IMR-90 (cell line): ENCODE data around the gene B4GALNT1. TPM values are rescaled to one million over a fixed set of nuclear protein-coding genes. Genes with fewer than 3 reads are reported as not detected.

ENCODE experiments used
- ATAC-seq: fragments of 200-7000 bp; cut with Tn5 transposase; 2 replicates; pipeline ENCODE4 v1.9.1; 2020; ENCODE audit warnings: low read depth, mild to moderate bottlenecking, moderate library complexity
- BruUV-seq: library from RNA; stranded (reverse); fragments of 400-500 nt; replicated peaks from 2 replicates; lab custom pipeline; 2021; lab: Mats Ljungman, UMichigan
- CTCF ChIA-PET: fragments of 300-600 bp; formaldehyde crosslinking; extraction: SDS; loops from one replicate; lab custom pipeline; 2021; ENCODE audit warnings: antibody characterized with exemption; lab: Yijun Ruan, JAX
- POLR2A ChIA-PET: fragments of 300-600 bp; sonication (Branson Sonifier 250); formaldehyde crosslinking; loops from one replicate; lab custom pipeline; 2022; ENCODE audit warnings: antibody characterized with exemption; ENCODE audit not compliant: unreplicated experiment; lab: Charles Lee
- DNase-seq: peaks from one replicate; pipeline ENCODE4 v3.0.0; 2013
- H2AFZ ChIP-seq: replicated peaks from 2 replicates; pipeline ENCODE3; 2013; ENCODE audit warnings: low read length, mild to moderate bottlenecking; ENCODE audit not compliant: poor library complexity
- H2AK5ac ChIP-seq: 2 replicates; pipeline ENCODE4 v1.6.1; 2013; ENCODE audit warnings: low read depth, low read length, inconsistent platforms
- H2AK9ac ChIP-seq: replicated peaks from 2 replicates; pipeline ENCODE3; 2013; ENCODE audit warnings: mild to moderate bottlenecking, low read depth, low read length, moderate library complexity; ENCODE audit not compliant: poor library complexity
- H2BK120ac ChIP-seq: 2 replicates; pipeline ENCODE4 v1.6.1; 2013; ENCODE audit warnings: low read depth, low read length, inconsistent platforms
- H2BK15ac ChIP-seq: 3 replicates; pipeline ENCODE4 v1.6.1; 2013; ENCODE audit warnings: low read depth, low read length, inconsistent platforms
- H2BK20ac ChIP-seq: 2 replicates; pipeline ENCODE4 v1.6.1; 2013; ENCODE audit warnings: low read depth, mild to moderate bottlenecking, inconsistent platforms, low read length, moderate library complexity
- H2BK5ac ChIP-seq: 2 replicates; pipeline ENCODE4 v1.6.1; 2013; ENCODE audit warnings: mild to moderate bottlenecking, low read depth, low read length, inconsistent platforms; ENCODE audit not compliant: poor library complexity, severe bottlenecking
- H3K14ac ChIP-seq: replicated peaks from 2 replicates; pipeline ENCODE4 v1.6.1; 2013; ENCODE audit warnings: low read depth, low read length, inconsistent platforms
- H3K18ac ChIP-seq: 2 replicates; pipeline ENCODE4 v1.6.1; 2013; ENCODE audit warnings: low read depth, low read length, control low read depth
- H3K23ac ChIP-seq: 2 replicates; pipeline ENCODE4 v1.6.1; 2013; ENCODE audit warnings: low read depth, low read length, inconsistent platforms
- H3K27ac ChIP-seq: 2 replicates; pipeline ENCODE4 v1.5.1; 2013; ENCODE audit warnings: mild to moderate bottlenecking, control low read depth, low read length; ENCODE audit not compliant: insufficient read depth
- H3K27me3 ChIP-seq: 2 replicates; pipeline ENCODE4 v1.6.1; 2013; ENCODE audit warnings: low read length; ENCODE audit not compliant: control insufficient read depth, insufficient read depth
- H3K36me3 ChIP-seq: 2 replicates; pipeline ENCODE4 v1.6.1; 2013; ENCODE audit warnings: low read length, mixed read lengths; ENCODE audit not compliant: control insufficient read depth, insufficient read depth
- H3K4ac ChIP-seq: 2 replicates; pipeline ENCODE4 v1.6.1; 2013; ENCODE audit warnings: low read depth, low read length, inconsistent platforms
- H3K4me1 ChIP-seq: 2 replicates; pipeline ENCODE4 v1.6.1; 2013; ENCODE audit warnings: low read length, mixed read lengths; ENCODE audit not compliant: control insufficient read depth, insufficient read depth
- H3K4me2 ChIP-seq: 2 replicates; pipeline ENCODE4 v1.6.1; 2013; ENCODE audit warnings: low read depth, mild to moderate bottlenecking, control low read depth, low read length, moderate library complexity
- H3K4me3 ChIP-seq: 2 replicates; pipeline ENCODE4 v1.5.1; 2013; ENCODE audit warnings: low read depth, mild to moderate bottlenecking, control low read depth, low read length, moderate library complexity; ENCODE audit not compliant: insufficient read depth
- H3K56ac ChIP-seq: 2 replicates; pipeline ENCODE4 v1.6.1; 2013; ENCODE audit warnings: low read length, inconsistent platforms; ENCODE audit not compliant: insufficient read depth; ENCODE audit errors: extremely low read depth
- H3K79me1 ChIP-seq, 2 experiments: 2 replicates each; pipeline ENCODE4 v1.6.1; 2013; ENCODE audit warnings: low read length in 2 of 2, inconsistent platforms in 1 of 2, low read depth in 1 of 2
- H3K9ac ChIP-seq: 2 replicates; pipeline ENCODE4 v1.6.1; 2013; ENCODE audit warnings: low read depth, low read length, control low read depth
- H3K9me1 ChIP-seq: 2 replicates; pipeline ENCODE4 v1.6.1; 2013; ENCODE audit warnings: low read length, inconsistent platforms; ENCODE audit not compliant: insufficient read depth
- H3K9me3 ChIP-seq: 2 replicates; pipeline ENCODE4 v1.6.1; 2013; ENCODE audit warnings: low read length; ENCODE audit not compliant: control insufficient read depth, insufficient read depth
- H4K20me1 ChIP-seq: 2 replicates; pipeline ENCODE4 v1.6.1; 2013; ENCODE audit warnings: low read length, inconsistent platforms; ENCODE audit not compliant: insufficient read depth
- H4K5ac ChIP-seq: 2 replicates; pipeline ENCODE4 v1.6.1; 2013; ENCODE audit warnings: mild to moderate bottlenecking, low read depth, low read length, control low read depth
- H4K8ac ChIP-seq, 2 experiments: 2 replicates each; pipeline ENCODE4 v1.6.1; 2013; ENCODE audit warnings: low read depth in 2 of 2, low read length in 2 of 2, control low read depth in 1 of 2, inconsistent platforms in 1 of 2
- H4K91ac ChIP-seq: 2 replicates; pipeline ENCODE4 v1.6.1; 2013; ENCODE audit warnings: low read depth, low read length, inconsistent platforms; ENCODE audit not compliant: insufficient read depth
- MAZ ChIP-seq: IDR thresholded peaks from 2 replicates; pipeline ENCODE4 v1.6.1; 2012; ENCODE audit warnings: low read depth, mild to moderate bottlenecking, low read length, improper control_type of control experiment, moderate library complexity, borderline replicate concordance
- MXI1 ChIP-seq: IDR thresholded peaks from 2 replicates; pipeline ENCODE4 v1.6.1; 2012; ENCODE audit warnings: low read depth, mild to moderate bottlenecking, low read length, moderate library complexity, borderline replicate concordance
- POLR2A ChIP-seq: IDR thresholded peaks from 2 replicates; pipeline ENCODE4 v1.6.1; 2012; ENCODE audit warnings: mild to moderate bottlenecking, low read depth, low read length
- RCOR1 ChIP-seq: IDR thresholded peaks from 2 replicates; pipeline ENCODE4 v1.6.1; 2012; ENCODE audit warnings: mild to moderate bottlenecking, low read length, improper control_type of control experiment; ENCODE audit not compliant: insufficient replicate concordance
- USF2 ChIP-seq: fragments of 150-350 bp; IDR thresholded peaks from 2 replicates; pipeline ENCODE4 v1.6.1; 2017; ENCODE audit warnings: mild to moderate bottlenecking, antibody characterized with exemption, low read length, low read depth
- WGBS, 2 experiments: methylation state at CpG; one replicate each; pipeline versions ENCODE4 v1.1.5 to v1.1.7; 2013; ENCODE audit warnings: missing lambda C conversion rate in 2 of 2; ENCODE audit not compliant: insufficient read length in 1 of 2; ENCODE audit errors: extremely low coverage in 2 of 2; 5-methylcytosine and 5-hydroxymethylcytosine counted together
- dilution Hi-C: fragments of 300-500 bp; cut with HindIII; formaldehyde crosslinking; loops from one replicate; pipeline ENCODE4 v1.14.3; 2018; ENCODE audit warnings: low sequenced_read_pairs; ENCODE audit not compliant: unreplicated experiment
- in situ Hi-C: fragments of 300-500 bp; cut with MboI; formaldehyde crosslinking; loops from 3 replicates; pipeline ENCODE4 v1.14.3; 2019; ENCODE audit warnings: low sequenced_read_pairs, inconsistent platforms, mixed read lengths
- intact Hi-C: fragments of 100-400 bp; cut with micrococcal nuclease; formaldehyde crosslinking; loops from 2 replicates; pipeline ENCODE4 v1.10.0; 2022
- polyA plus RNA-seq, 3 experiments: library from polyadenylated mRNA; depleted of rRNA; stranded (reverse); fragments of >200 nt; gene quantifications; 2 replicates each; pipeline ENCODE4 v1.2.3, GENCODE V29; 2012; ENCODE audit warnings: low replicate concordance in 1 of 3
- total RNA-seq: library from RNA; depleted of rRNA; stranded (reverse); fragments of >200 nt; gene quantifications from 2 replicates; pipeline ENCODE4 v1.2.3, GENCODE V29; 2012

The B4GALNT1 gene
- total and polyA plus RNA-seq, 2 of the 4 experiments (the other 2 are of a cell fraction), result 0.18 to 0.62 TPM

- Histone ChIP-seq H3K9me1 (peaks cover 11% of the 10 kb centered on the region; the same call in 1 of the 2 replicates), H3K18ac (peak within 1 kb of the TSS; percentile 93), H3K27ac (peak within 1 kb of the TSS; percentile 85), H3K23ac (peak within 1 kb of the TSS; percentile 28; the same call in 1 of the 2 replicates), H4K91ac (peak within 1 kb of the TSS; percentile 72), H3K4ac (peak within 1 kb of the TSS; percentile 91), H4K20me1 (no peaks in the 10 kb centered on the region), H3K14ac (peak within 1 kb of the TSS; percentile 88), H4K5ac (peak within 1 kb of the TSS; percentile 99), H2BK15ac (no peak within 1 kb of the TSS; the same call in 2 of the 3 replicates), H2BK20ac (no peak within 1 kb of the TSS), H3K4me3 (peak within 1 kb of the TSS; percentile 79), H3K9me3 (no peaks in the 10 kb centered on the region), H3K4me1 (peaks cover 4% of the 10 kb centered on the region), H3K9ac (peak within 1 kb of the TSS; percentile 87), H2AK5ac (peak within 1 kb of the TSS; percentile 75), H2AK9ac (peak within 1 kb of the TSS; percentile 89), H2BK5ac (peak within 1 kb of the TSS; percentile 49), H2BK120ac (peak within 1 kb of the TSS; percentile 73), H2AFZ (peak within 1 kb of the TSS; percentile 92), H3K36me3 (peaks cover 34% of the 10 kb centered on the region), H3K4me2 (peak within 1 kb of the TSS; percentile 94), H3K79me1 (peaks cover 0 to 13% of the 10 kb centered on the region in 2 experiments; a peak in 2 of 4 replicates), H3K27me3 (no peaks in the 10 kb centered on the region), H3K56ac (no peak within 1 kb of the TSS; the same call in 1 of the 2 replicates), H4K8ac (peak within 1 kb of the TSS; percentile 93 to 97; a peak in 3 of 4 replicates)
- in situ Hi-C loops (no loop called here), dilution Hi-C loops (no loop called here), intact Hi-C loops (no loop called here)
- BruUV-seq, result no TSS peak
- POLR2A ChIA-PET, result interaction anchor here (0.6 kb wide), 2 partner anchors 11 to 117 kb away, joined by 3 to 4 read pairs; no protein-coding TSS in a partner anchor
- DNase-seq (peak; percentile 53), ATAC-seq (peak; percentile 97)
- TF ChIP-seq POLR2A, result peak; percentile 67; the same call in 1 of the 2 replicates
- no peak for TF ChIP-seq USF2
- TF ChIP-seq MXI1, result peak; percentile 35; the same call in 1 of the 2 replicates
- TF ChIP-seq RCOR1, result no peak
- TF ChIP-seq MAZ, result peak; percentile 61; the same call in 1 of the 2 replicates
- 0% methylated on average over 10 of the region's 55 CpGs; no CpG with 5 or more reads in 1 of the 2 experiments for WGBS, 2 experiments
- CTCF ChIA-PET, result interaction anchor here (1.5 kb wide), 1 partner anchor 28 kb away, joined by 3 read pairs; no protein-coding TSS in a partner anchor
Observed at GRCh38 chr12:57611108-57611826, 21.7 kb downstream of the B4GALNT1 start, which contains the start of gene ARHGEF25. Gene ARHGEF25 (plus strand): TSS chr12:57611435. CDS start chr12:57611895, 460 bp downstream.
